Ovary (tissue), 9 donors: ENCODE results near the gene CNOT6L. TPM values are rescaled to one million over a fixed set of nuclear protein-coding genes. Genes with fewer than 3 reads are reported as not detected.

ENCODE experiments used
- DNase-seq, 5 donors: peaks; one replicate each; pipeline ENCODE4 v3.0.0-alpha.2; 2019 to 2020
- H3K27ac ChIP-seq, 2 donors: fragments of 200-600 bp; one replicate each; pipeline versions ENCODE4 v1.5.1 to v1.8.0; 2019 to 2022
- H3K27me3 ChIP-seq: fragments of 200-600 bp; one replicate; pipeline ENCODE4 v1.8.0; 2022
- H3K36me3 ChIP-seq: fragments of 200-600 bp; sonication (generic); one replicate; pipeline ENCODE4 v1.5.1; 2019
- H3K4me1 ChIP-seq: one replicate; pipeline ENCODE4 v1.8.1; 2013; ENCODE audit warnings: mild to moderate bottlenecking, moderate library complexity; ENCODE audit not compliant: insufficient read depth
- H3K4me3 ChIP-seq: fragments of 200-600 bp; sonication (generic); one replicate; pipeline ENCODE4 v1.5.1; 2017
- H3K9me3 ChIP-seq, 2 donors: fragments of 200-600 bp in 1 of 2; sonication (generic) in 1 of 2; one replicate each; pipeline versions ENCODE4 v1.5.1 to v1.8.1; 2013 to 2019; ENCODE audit warnings: mild to moderate bottlenecking in 1 of 2, moderate library complexity in 1 of 2
- CTCF ChIP-seq, 3 donors: fragments of 450-650 bp in 2 of 3; fragments of 200-600 bp in 1 of 3; IDR thresholded peaks; one replicate each; pipeline versions ENCODE4 v1.5.1 to v1.8.0; 2016 to 2022; ENCODE audit warnings: antibody characterized with exemption in 3 of 3, mild to moderate bottlenecking in 1 of 3
- EP300 ChIP-seq: sonication (generic); formaldehyde crosslinking; IDR thresholded peaks from one replicate; pipeline ENCODE4 v1.6.1; 2017; ENCODE audit warnings: antibody characterized with exemption
- POLR2A ChIP-seq: fragments of 450-650 bp; IDR thresholded peaks from one replicate; pipeline ENCODE4 v1.6.1; 2017; ENCODE audit warnings: antibody characterized with exemption, mild to moderate bottlenecking, moderate library complexity
- WGBS, 3 donors: extraction: QIAGEN DNeasy Blood & Tissue Kit in 1 of 3; methylation state at CpG; one replicate each; pipeline versions ENCODE4 v1.1.5 to v1.1.7; 2013 to 2017; 5-methylcytosine and 5-hydroxymethylcytosine counted together
- intact Hi-C, 4 donors: fragments of 100-400 bp; cut with DNase I; formaldehyde crosslinking; loops; one replicate each; pipeline versions ENCODE4 v1.11.0 to v1.15.1; 2022 to 2023
- polyA plus RNA-seq, 2 donors: library from polyadenylated mRNA; stranded (reverse); fragments of 200-250 nt in 1 of 2; fragments of 350-450 nt in 1 of 2; fragmentation: Illumina TruSeq in 1 of 2; extraction: RNeasy Lipid Tissue Mini Kit (QIAGEN cat#74804) in 1 of 2; gene quantifications; one replicate each; pipeline ENCODE4 v1.2.3, GENCODE V29; 2013 to 2014
- total RNA-seq, 7 donors: library from RNA; depleted of rRNA in 2 of 7; stranded (reverse); fragments of >200 nt in 2 of 7; fragmentation: NEBNext Ultra II Directional in 3 of 7; extraction: Animal tissue kit (Norgen Biotek cat#: 25700) in 3 of 7; gene quantifications; one replicate each; pipeline versions ENCODE4 v1.1.0 to v1.2.4, GENCODE V29; 2016 to 2023
- donor health status: DM: no; HTN: no; CAD: no; lungs with moderate emphysema.
- donor health status: DM: no; HTN: no; CAD: no.
- donor health status: Bipolar disorder and iron deficiency.
- donor health status: DM: yes; HTN: yes; CAD: no.
- donor health status: DM: no; HTN: no; CAD: no.
- donor health status: DM: yes; HTN: yes; CAD: no.

The CNOT6L gene
- total and polyA plus RNA-seq, 9 donors = 7.7 to 58.6 (median 47.0) TPM

GRCh38 chr4:77762531-77762930, 56.6 kb downstream of the CNOT6L start:
- H3K9me3 ChIP-seq = no peaks in the 10 kb centered on the region
- H3K27ac ChIP-seq = no peak overlapping the region
- H3K4me3 ChIP-seq = no peak overlapping the region
- no peaks in the 10 kb centered on the region for H3K36me3 ChIP-seq
- intact Hi-C loops = no loop called here
- no peaks in the 10 kb centered on the region for H3K27me3 ChIP-seq
- no peak for DNase-seq
- TF ChIP-seq CTCF (IDR thresholded peaks at IDR 0.05) (no peak), POLR2A (no peak), EP300 (no peak)
- 98 to 100% (median 99%) methylated on average over 1 of the region's 1 CpG for WGBS, 3 donors
- H3K4me1 ChIP-seq = peaks cover 2% of the 10 kb centered on the region

- no peaks in the 10 kb centered on the region for H3K9me3 ChIP-seq
These were observed 57.6 kb downstream of the CNOT6L start for GRCh38 chr4:77761595-77761994.

GRCh38 chr4:77758804-77759203, 60.4 kb downstream of the CNOT6L start:
- H3K27ac ChIP-seq = no peak overlapping the region
- no peaks in the 10 kb centered on the region for H3K9me3 ChIP-seq
- TF ChIP-seq CTCF (IDR thresholded peaks at IDR 0.05) = no peak
- TF ChIP-seq POLR2A = no peak
- TF ChIP-seq EP300 = no peak
- WGBS, 3 donors = 97 to 100% (median 98%) methylated on average over 1 of the region's 1 CpG
- intact Hi-C loops = no loop called here
- H3K4me1 ChIP-seq = peaks cover 2% of the 10 kb centered on the region
- no peak overlapping the region for H3K4me3 ChIP-seq
- H3K36me3 ChIP-seq = no peaks in the 10 kb centered on the region
- no peaks in the 10 kb centered on the region for H3K27me3 ChIP-seq
- DNase-seq = no peak

More at GRCh38 chr4:77761595-77761994, 57.6 kb downstream of the CNOT6L start:
- H3K36me3 ChIP-seq = no peaks in the 10 kb centered on the region
- intact Hi-C loops = no loop called here
- no peak overlapping the region for H3K4me3 ChIP-seq
- H3K4me1 ChIP-seq = peaks cover 2% of the 10 kb centered on the region
- TF ChIP-seq POLR2A (no peak), EP300 (no peak), CTCF (IDR thresholded peaks at IDR 0.05) (no peak)
- WGBS, 3 donors = 94 to 100% (median 97%) methylated on average over 1 of the region's 1 CpG
- H3K27me3 ChIP-seq = no peaks in the 10 kb centered on the region
- no peak overlapping the region for H3K27ac ChIP-seq
- no peak for DNase-seq

GRCh38 chr4:77751764-77752163, 67.4 kb downstream of the CNOT6L start:
- Histone ChIP-seq H3K9me3 (no peaks in the 10 kb centered on the region), H3K4me3 (no peak overlapping the region), H3K36me3 (no peaks in the 10 kb centered on the region), H3K27me3 (no peaks in the 10 kb centered on the region), H3K27ac (no peak overlapping the region), H3K4me1 (no peaks in the 10 kb centered on the region)
- no peak for DNase-seq
- no peak for TF ChIP-seq CTCF (IDR thresholded peaks at IDR 0.05)
- TF ChIP-seq POLR2A = no peak
- no peak for TF ChIP-seq EP300
- intact Hi-C loops = no loop called here
- 90 to 97% (median 96%) methylated on average over 2 of the region's 2 CpGs for WGBS, 3 donors
